Type B pancreatic cell (in vitro differentiated cells): ENCODE data around the gene OGG1. TPM values are rescaled to one million over a fixed set of nuclear protein-coding genes. Genes with fewer than 3 reads are reported as not detected.

ENCODE experiments used
- DNase-seq: peaks from one replicate; pipeline ENCODE4 v3.0.0; 2021; ENCODE audit warnings: mixed read lengths; ENCODE audit not compliant: unreplicated experiment; ENCODE audit errors: extremely low spot score
- H3K27ac Mint-ChIP-seq: 2 replicates; pipeline ENCODE4 v1.8.0; 2021; ENCODE audit warnings: mild to moderate bottlenecking, mixed read lengths
- H3K27me3 Mint-ChIP-seq: 2 replicates; pipeline ENCODE4 v1.8.0; 2021; ENCODE audit warnings: mixed read lengths
- H3K36me3 Mint-ChIP-seq: 2 replicates; pipeline ENCODE4 v1.8.0; 2021; ENCODE audit warnings: mixed read lengths
- H3K4me1 Mint-ChIP-seq: one replicate; pipeline ENCODE4 v1.8.0; 2021; ENCODE audit warnings: mixed read lengths; ENCODE audit not compliant: unreplicated experiment
- H3K4me3 Mint-ChIP-seq: 2 replicates; pipeline ENCODE4 v1.8.0; 2021; ENCODE audit warnings: mild to moderate bottlenecking, mixed read lengths
- H3K9me3 Mint-ChIP-seq: 2 replicates; pipeline ENCODE4 v1.8.0; 2021; ENCODE audit warnings: mixed read lengths
- CTCF ChIP-seq: fragments of 200-600 bp; sonication (generic); conservative IDR thresholded peaks from 2 replicates; pipeline ENCODE4 v1.5.0; 2021; ENCODE audit warnings: antibody characterized with exemption, mild to moderate bottlenecking
- total RNA-seq: library from RNA; stranded (reverse); gene quantifications from 2 replicates; pipeline ENCODE4 v1.2.1, GENCODE V29; 2021; ENCODE audit warnings: low replicate concordance

The OGG1 gene
- total RNA-seq, 1 donor from 2014 or later: 40.4 TPM

GRCh38 chr3:9736831-9737230 is 12.9 kb upstream of the OGG1 start:
- no peaks in the 10 kb centered on the region for H3K27me3 Mint-ChIP-seq
- H3K4me3 Mint-ChIP-seq: no peak overlapping the region
- H3K4me1 Mint-ChIP-seq: peaks cover 16% of the 10 kb centered on the region
- H3K27ac Mint-ChIP-seq: no peak overlapping the region
- no peaks in the 10 kb centered on the region for H3K9me3 Mint-ChIP-seq
- H3K36me3 Mint-ChIP-seq: peaks cover 5% of the 10 kb centered on the region
- TF ChIP-seq CTCF: no peak
- no peak for DNase-seq

GRCh38 chr3:9739181-9739580 is 10.6 kb upstream of the OGG1 start:
- Mint-ChIP-seq H3K36me3 (peaks cover 5% of the 10 kb centered on the region), H3K9me3 (no peaks in the 10 kb centered on the region), H3K4me3 (no peak overlapping the region), H3K4me1 (no peaks in the 10 kb centered on the region), H3K27ac (no peak overlapping the region), H3K27me3 (no peaks in the 10 kb centered on the region)
- DNase-seq: no peak
- no peak for TF ChIP-seq CTCF

- H3K9me3 Mint-ChIP-seq: no peaks in the 10 kb centered on the region
- DNase-seq: no peak
- H3K4me3 Mint-ChIP-seq: no peak overlapping the region
- H3K36me3 Mint-ChIP-seq: peaks cover 12% of the 10 kb centered on the region
- no peaks in the 10 kb centered on the region for H3K27me3 Mint-ChIP-seq
- no peak for TF ChIP-seq CTCF
- H3K27ac Mint-ChIP-seq: no peak overlapping the region
- H3K4me1 Mint-ChIP-seq: no peaks in the 10 kb centered on the region
These were observed 7.2 kb upstream of the OGG1 start for GRCh38 chr3:9742560-9742959.

- DNase-seq: no peak
These were observed 6.2 kb upstream of the OGG1 start for GRCh38 chr3:9743548-9743947.

GRCh38 chr3:9744162-9744561 is 5.6 kb upstream of the OGG1 start:
- TF ChIP-seq CTCF: no peak
- no peak for DNase-seq
- Mint-ChIP-seq H3K4me3 (no peak overlapping the region), H3K36me3 (peaks cover 6% of the 10 kb centered on the region), H3K9me3 (no peaks in the 10 kb centered on the region), H3K27me3 (no peaks in the 10 kb centered on the region), H3K27ac (no peak overlapping the region), H3K4me1 (no peaks in the 10 kb centered on the region)

More at GRCh38 chr3:9743548-9743947, 6.2 kb upstream of the OGG1 start:
- no peak for TF ChIP-seq CTCF
- H3K4me3 Mint-ChIP-seq: no peak overlapping the region
- H3K9me3 Mint-ChIP-seq: no peaks in the 10 kb centered on the region
- H3K27ac Mint-ChIP-seq: no peak overlapping the region
- H3K36me3 Mint-ChIP-seq: peaks cover 11% of the 10 kb centered on the region
- H3K27me3 Mint-ChIP-seq: no peaks in the 10 kb centered on the region
- H3K4me1 Mint-ChIP-seq: no peaks in the 10 kb centered on the region

- Mint-ChIP-seq H3K36me3 (peaks cover 12% of the 10 kb centered on the region), H3K27ac (no peak overlapping the region), H3K4me3 (no peak overlapping the region), H3K27me3 (no peaks in the 10 kb centered on the region), H3K4me1 (peaks cover 11% of the 10 kb centered on the region), H3K9me3 (no peaks in the 10 kb centered on the region)
- TF ChIP-seq CTCF: no peak
- DNase-seq: no peak
These were observed 4.2 kb upstream of the OGG1 start for GRCh38 chr3:9745521-9745920.
